ENCODE data around the gene PDE10A.
"Not testable (repeated sequence)": the region's sequence is repeated elsewhere in the genome, so short reads cannot be mapped to it uniquely, and the experiment has no call there.

The PDE10A gene

DNA sequence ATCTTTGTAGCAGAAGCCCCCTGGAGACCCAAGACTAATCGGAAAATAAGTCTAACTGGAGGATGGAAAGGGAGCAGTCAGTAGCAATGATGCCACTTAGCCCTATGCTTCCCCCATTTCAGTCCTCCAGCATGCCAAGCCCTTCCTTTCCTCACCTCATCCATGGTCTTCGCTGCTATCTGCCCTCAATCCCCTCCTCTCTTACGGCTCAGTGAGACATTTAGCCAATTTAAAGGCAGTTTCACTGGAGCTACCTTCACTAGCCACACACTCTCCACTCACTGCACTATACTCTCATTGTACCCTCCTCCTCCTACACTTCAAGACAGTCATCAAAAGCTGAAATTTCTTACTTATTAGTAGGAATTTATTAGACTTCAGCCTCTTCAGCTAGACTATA lies 111.2 kb downstream of the PDE10A start:
- DNase-seq (ENCODE audit: low spot score), result no peak

DNA sequence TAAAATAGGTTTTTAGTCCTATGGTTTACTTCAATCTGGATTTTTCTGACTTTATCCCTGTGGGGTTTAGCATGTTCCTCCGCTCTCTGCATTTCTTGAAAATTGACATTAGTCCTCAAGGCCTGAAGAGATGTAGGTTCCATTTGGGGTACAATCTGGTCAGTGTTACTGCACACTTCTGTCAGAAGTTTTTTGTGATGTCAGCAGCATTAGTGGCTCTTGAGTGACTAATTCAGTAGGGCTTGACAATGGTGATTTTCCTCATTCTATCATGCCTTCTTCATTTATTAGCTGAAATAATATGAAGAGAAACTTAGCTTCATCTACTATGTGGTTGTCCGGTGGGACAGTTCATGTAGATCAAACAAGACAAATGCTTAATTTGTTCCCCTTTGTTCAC lies 114.6 kb downstream of the PDE10A start:
- no peak for DNase-seq (ENCODE audit: low spot score)

DNA sequence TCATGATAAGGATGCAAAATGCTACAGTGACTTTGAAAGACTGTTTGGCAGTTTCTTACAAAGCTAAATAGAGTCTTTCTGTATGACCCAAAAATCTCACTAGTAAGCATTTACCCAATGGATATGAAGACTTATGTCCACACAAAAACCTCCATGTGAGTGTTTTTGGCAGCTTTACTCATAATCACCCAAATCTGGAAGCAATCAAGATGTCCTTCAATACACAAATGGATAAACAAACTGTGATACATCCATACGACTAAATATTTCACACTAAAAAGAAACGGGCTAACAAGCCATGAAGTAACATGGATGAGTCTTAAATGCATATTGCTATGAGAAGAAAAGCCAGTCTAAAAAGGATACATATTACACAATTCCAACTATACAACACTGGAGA lies 117.2 kb downstream of the PDE10A start:
- DNase-seq (ENCODE audit: low spot score), result no peak

DNA sequence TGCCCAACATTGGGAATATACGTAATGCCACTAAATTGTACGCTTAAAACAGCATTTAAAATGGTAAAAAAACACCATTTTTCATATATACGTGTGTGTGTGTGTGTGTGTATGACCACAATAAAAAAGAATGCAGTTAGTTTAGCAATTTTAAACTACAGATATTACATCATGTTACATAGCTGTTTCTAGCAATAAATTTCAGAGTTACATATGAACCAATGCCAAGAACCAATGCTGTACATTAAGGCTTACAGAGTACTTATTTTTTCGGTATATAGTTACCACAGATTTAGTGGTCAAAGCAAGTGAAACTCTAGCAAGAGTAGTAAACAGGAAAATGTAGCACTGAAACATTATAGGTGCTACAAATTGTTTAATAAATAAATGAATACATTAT lies 119.3 kb downstream of the PDE10A start:
- no peak for DNase-seq (ENCODE audit: low spot score)

DNA sequence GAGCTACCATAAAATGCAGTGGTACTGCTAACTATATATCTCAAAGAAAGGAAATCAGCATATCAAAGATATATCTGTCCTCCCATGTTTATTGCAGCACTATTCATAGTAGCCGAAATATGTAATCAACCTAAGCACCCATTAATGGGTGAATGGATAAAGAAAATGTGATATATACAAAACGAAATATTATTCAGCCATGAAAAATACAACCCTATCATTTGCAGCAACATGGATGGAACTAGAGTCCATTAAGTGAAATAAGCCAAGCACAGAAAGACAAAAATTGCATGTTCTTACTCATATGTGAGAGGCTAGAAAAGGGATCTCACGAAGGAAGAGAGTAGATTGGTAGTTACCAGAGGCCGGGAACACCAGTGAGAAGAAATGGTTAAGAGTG lies 126.1 kb downstream of the PDE10A start:
- no peak for DNase-seq (ENCODE audit: low spot score)

DNA sequence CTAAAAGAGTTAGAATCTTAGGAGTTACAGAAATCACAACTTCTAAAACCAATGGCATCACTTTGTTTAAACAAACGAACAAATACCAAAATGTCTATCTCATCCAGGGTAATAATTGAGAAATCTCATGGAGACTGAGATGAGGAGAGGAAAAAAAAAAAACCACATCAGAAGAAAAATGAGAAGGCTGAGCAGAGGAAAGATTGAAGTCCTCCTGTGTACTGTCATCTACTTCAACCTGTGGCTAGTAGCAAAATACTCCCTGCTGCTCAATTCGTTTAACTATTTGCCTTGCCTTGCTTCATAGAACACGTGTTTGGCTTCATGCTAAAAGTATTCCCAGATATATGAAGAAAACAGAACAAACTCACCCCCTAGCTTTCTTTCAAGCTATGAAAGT lies 143.7 kb downstream of the PDE10A start:
- DNase-seq (ENCODE audit: low spot score), result no peak

DNA sequence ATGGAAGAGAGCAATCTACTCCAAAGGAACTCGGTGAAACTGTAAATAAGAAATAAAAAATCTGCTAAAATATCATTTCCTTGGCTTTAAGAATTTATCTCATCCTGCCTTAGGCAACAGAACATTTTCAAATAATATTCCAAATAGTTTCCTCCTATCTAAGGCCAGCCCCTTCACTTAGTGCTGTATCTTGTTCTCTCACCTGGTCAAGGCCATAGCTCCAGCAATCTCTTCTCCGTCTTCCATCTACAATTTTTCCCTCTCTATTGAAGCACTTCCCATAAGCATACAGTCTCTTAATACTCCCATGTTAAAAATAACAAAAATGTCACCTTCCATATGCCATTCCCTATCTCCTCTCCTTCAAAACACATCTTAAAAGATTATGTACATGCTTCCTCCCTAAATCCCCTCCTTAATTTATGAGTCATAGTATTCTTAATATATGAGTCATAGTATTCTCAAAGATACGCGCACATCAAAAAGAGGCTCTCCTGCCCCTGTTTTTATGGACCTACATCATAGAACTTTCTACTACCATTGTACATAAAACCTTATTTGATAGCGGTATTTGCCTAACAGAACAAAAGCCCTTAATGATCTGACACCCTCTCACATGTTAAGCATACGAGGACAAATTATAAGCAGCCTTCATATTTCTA lies 146.9 kb downstream of the PDE10A start:
- DNase-seq (ENCODE audit: low spot score), result no peak

DNA sequence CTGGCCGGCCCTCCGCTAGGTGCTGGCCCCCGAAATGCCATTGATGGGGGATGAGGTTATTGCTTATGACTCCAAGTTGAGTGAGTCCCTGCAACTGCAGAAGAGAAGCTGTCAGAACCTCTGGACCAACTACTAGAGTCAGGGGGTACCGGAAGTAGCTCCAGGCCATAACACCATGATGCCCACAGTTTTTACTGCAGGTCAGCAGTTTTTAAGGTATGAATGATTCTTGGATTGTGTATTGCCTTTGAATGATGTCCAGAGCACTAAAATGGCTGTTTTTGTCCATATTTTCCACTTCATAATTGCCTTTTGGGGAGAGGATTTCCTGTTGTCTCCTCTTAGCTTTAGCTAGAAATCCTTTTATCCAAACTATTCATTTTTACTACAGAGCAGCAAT lies 148.4 kb downstream of the PDE10A start:
- DNase-seq (ENCODE audit: low spot score), result no peak

DNA sequence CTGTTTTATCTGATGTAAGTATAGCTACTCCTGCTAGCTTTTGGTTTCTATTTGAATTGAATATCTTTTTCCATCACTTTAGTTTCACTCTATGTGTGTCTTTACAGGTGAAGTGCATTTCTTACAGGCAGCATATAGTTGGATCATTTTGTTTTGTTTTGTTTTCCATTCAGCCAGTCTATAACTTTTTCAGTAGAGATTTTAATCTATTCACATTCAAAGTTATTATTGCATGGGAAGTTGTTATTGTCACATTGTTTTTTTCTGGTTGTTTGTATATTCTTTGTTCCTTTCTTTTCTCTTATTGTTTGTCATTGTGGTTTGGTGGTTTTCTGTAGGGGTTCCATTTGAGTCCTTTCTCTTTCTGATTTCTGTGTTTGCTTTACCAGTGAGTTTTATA lies 151.2 kb downstream of the PDE10A start:
- DNase-seq (ENCODE audit: low spot score), result no peak

DNA sequence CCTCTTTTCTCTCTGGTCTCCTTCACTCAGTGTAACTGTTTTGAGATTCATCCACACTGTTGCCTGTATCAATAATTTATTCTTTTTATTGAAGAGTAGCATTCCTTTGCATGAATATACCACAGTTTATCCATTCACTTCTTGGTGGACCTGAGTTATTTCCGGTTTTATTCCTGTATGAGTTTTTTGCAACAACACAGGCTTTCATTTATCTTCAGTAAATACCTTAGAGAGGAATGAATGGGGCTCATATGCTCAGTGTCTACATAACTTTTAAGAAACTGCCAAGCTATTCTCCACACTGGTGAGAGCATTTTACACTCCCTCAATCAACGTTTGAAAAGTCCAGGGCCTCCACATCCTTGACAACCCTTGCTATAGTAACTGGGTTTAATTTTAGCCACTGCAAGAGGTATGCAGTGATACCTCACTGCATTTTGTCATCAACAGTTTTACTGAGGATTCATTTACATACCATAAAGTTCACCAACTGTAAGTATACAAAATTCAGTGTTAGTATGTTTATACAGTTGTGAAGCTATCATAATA lies 154.6 kb downstream of the PDE10A start:
- DNase-seq (ENCODE audit: low spot score), result no peak

DNA sequence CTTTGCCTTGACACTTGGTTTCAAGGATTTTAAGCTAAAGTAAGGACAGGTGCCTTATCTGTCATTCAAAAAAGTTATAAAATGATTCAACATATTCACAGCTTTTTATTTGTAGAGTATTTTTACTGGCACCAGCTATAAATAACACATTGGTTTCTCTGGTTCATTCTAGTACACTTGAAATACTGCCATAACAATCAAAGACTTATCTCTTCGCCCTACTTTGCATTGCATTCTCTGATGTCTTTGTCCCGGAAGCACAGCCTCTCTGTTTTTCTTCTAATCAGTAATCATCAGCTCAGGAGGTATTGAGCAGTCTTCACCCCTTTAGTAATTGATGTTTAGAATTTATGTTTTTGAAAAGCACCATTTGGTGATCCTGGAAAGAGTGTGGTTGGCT lies 156.4 kb downstream of the PDE10A start:
- no peak for DNase-seq (ENCODE audit: low spot score)

DNA sequence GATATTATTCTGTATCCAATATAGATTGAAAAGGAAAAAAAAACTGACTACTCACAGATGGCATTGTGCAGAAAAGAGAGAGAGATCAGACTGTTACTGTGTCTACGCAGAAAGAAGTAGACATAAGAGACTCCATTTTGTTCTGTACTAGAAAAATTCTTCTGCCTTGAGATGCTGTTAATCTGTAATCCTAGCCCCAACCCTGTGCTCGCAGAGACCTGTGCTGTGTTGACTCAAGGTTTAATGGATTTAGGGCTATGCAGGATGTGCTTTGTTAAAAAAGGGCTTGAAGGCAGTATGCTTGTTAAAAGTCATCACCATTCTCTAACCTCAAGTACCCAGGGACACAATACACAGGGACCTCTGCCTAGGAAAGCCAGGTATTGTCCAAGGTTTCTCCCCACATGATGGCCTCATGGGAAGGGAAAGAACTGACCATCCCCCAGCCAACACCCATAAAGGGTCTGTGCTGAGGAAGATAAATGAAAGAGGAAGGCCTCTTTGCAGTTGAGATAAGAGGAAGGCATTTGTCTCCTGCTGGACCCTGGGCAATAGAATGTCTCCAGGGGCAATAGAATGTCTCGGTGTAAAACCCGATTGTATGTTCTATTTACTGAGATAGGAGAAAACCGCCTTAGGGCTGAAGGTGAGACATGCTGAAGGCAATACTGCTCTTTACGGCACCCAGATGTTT lies 162.7 kb downstream of the PDE10A start:
- not testable (repeated sequence) for DNase-seq (ENCODE audit: low spot score)

DNA sequence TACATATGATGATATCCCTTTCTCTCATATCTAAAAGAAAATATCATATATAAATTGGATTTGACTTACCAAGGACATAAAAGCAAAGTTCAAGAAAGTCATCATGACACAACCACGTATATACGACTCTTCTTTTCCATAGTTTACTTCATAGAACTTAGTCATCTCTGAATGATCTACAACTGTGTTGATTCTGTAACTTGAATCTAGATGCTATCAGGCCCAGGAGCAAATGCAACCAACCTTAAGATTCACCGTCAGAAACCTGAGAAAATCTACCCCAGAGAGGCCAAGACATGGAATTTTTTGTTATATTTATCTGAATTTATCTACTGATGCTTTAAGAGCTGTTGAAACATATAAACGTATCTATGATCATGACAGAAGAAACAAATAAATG lies 165.6 kb downstream of the PDE10A start:
- DNase-seq (ENCODE audit: low spot score), result no peak

DNA sequence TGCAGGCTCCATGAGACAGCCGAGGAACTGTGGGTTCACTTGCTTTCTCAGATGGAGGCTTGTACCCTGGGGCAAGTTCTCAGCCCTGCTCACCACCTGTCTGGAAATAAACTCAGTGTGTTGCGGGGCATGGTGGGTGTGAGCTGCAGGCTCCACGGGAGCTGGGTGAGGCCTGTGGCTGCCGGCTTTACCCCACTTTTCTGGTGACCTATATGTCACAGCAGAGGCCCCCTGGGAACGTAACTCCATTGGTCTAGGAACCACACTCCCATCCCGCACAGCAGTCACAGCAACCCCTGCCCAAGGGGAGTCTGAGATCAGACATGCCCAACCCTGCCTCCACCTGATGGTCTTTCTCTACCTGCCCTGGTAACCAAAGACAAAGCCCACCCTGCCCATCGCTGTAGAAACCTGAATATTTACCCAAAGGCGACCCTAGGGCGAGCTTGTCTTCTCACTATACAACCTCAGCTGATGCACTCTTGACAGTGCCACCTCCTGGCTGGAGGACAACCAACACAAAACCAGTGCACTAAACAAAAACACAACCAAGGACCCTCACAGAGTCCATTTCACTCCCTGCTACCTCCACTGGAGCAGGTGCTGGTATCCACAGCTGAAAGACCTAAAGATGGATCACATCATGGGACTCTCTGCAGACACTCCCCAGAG lies 174.3 kb downstream of the PDE10A start:
- no peak for DNase-seq (ENCODE audit: low spot score)

DNA sequence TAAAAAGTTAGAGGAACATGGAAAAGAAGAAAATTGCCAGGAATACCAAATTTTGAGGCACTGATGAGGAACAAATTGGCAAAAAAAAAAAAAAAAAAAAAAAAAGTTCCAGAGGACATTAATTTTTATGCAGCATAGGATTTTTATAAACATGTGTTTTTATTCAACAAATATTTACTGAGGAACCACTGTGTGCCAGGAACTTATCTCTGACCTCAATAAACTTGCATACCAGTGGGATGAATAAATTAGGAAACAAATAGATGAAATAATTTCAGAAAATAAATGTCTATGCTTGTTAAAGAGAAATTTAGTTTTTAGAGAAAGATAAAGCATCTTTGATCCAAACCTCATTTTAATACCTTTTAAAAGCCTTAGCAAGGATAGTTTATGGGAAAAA lies 175.1 kb downstream of the PDE10A start:
- DNase-seq (ENCODE audit: low spot score), result no peak

DNA sequence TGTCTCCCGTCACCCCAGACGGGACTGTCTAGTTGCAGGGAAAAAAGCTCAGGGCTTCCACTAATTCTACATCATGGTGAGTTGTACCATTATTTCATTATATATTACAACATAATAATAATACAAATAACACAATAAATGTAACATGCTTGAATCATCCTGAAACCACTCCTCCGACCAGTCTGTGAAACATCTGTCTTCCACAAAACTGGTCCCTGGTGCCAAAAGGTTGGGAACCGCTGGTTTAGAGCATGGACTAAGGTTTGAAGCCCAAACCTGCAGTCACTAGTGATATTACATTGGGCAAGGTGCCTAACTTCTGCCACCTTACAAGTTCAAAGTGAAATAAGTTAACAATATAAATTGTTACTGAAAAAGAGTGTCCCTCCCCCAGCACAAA lies 175.7 kb downstream of the PDE10A start:
- no peak for DNase-seq (ENCODE audit: low spot score)

DNA sequence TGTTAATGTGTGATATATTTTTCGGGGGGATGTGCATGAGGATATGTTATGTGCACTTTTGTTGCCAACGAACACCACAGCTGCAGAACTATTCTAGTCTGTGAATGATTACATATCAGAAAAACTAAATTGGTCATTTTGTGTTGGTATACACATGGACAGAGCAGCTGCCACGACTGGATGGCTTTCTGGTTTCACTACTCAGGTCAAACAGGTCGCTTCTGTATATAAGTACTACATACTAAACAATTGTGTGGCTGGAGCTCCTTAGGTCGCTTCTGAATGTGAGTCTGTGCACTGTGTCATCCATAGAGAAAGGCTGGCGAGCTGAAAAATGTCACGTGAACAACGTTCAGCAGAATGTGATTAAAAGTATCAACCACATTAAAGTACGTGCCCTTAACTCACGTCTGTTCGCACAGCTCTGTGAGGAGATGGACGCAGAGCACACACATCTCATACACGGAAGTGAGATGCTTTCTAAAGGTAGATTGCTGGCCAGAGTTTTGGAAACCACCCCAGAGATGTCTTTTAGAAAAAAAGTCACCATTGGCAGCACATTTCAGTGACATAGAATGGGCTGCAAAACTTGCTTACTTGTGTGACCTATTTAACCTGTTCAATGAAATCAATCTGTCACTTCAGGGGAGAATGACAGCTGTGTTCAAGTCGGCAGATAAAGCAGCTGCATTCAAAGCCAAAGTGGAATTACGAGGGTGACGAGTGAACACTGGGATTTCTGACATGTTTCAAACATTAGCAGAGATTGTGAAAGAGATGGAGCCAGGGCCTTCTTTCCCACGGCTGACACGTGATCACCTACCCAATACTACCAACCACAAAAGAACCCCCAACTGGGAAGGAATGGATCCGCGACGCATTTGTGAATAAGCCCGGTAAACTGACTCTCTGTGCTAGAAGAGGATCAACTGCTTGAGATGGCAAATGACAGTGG lies 176.6 kb downstream of the PDE10A start:
- DNase-seq (ENCODE audit: low spot score), result no peak

DNA sequence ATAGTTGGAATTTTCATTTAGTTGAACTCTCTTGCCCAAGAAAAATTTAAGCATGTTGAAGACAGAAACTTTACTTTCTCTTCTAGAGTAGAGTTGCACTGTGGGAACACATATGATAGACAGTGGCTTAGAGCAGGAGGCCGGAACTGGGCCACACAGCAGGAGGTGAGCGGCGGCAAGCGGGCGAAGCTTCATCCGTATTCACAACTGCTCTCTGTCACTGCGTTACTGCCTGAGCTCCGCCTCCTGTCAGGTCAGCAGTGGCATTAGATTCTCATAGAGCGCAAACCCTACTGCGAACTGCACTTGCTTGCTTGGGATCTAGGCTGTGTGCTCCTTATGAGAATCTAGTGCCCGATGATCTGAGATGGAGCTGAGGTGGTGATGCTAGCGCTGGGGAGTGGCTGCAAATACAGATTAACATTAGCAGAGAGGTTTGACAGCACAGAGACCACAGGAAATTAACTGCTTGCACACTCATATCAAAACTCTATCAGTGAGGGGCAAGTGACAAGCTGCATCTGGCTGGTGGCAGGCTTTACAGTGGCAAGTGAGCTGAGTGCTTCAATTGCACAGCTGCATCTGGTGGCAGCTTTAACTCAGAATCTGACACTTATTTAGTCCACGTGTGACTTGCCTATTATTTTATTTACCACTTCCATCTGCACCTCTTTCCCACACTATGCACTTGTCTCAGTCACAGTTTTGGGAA lies 178.7 kb downstream of the PDE10A start:
- no peak for DNase-seq (ENCODE audit: low spot score)

DNA sequence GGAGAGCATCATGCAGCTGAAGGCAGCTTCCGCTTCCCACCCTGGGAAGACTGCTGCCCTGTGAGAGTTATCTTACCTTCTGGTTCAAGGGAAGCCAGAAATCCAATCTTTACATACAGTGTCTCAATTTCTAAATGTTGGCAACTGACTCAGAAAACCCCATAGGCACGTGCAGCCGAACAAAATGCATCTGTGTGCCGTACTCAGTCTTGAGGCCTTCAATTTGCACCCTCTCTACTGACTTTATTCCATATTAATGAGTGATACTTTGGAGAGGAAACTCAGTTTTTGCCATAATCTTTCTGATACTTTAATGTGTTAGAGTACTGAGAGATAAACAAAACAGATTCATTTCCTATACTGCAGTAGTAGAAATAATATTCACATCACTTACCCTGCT lies 181.1 kb downstream of the PDE10A start:
- no peak for DNase-seq (ENCODE audit: low spot score)

DNA sequence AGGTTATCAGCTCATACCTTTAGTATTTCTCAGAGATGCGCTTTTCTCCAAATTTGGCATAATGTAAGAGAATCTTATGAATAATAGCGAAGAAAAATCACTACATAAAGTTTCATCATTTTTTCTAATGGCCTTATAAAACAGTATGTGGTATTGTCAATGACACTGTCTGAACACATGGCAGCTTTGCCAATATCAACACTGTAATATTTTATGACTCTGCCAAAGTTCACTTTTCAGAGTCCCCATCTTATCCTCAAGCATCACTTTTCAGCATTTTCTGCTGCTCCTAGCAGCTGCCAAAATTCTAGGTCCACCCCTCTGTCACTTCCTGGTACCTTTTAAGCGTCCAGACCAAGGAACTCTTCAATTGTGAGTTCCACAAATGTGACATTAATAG lies 182.1 kb downstream of the PDE10A start:
- DNase-seq (ENCODE audit: low spot score), result no peak

DNA sequence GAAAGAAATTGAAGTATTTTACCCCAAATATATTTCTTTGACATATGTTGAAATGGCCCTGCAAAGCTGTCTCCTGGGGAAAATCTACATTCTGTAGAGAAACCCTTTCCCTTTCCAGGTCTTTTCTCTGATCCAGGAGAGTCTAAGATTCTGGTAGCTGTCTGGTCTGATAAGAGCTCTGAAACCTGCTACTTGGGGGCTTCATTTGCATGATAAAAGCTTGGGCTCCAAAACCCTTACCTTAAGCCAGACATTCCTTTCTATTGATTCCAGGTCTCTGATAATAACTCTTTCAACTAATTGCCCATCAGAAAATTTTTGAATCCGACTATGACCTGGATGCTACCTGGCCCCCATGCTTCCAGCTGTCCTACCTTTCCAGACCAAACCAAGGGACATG lies 184.5 kb downstream of the PDE10A start:
- DNase-seq (ENCODE audit: low spot score), result no peak
